GM12873 (cell line): ENCODE measurements around the gene IQCB1.

Experiments
- CTCF ChIP-seq: IDR thresholded peaks from 2 replicates; pipeline ENCODE4 v1.5.1; 2012; ENCODE audit warnings: low read depth, mild to moderate bottlenecking, moderate library complexity, low read length, control low read depth; ENCODE audit not compliant: insufficient read depth; ENCODE audit errors: missing control alignments

IQCB1 gene

GRCh38 chr3:121737644-121738043, 97.2 kb downstream of the IQCB1 start:
- no peak for TF ChIP-seq CTCF

GRCh38 chr3:121736112-121736511, 98.7 kb downstream of the IQCB1 start:
- TF ChIP-seq CTCF, result no peak

- no peak for TF ChIP-seq CTCF
These were observed 99.7 kb downstream of the IQCB1 start for GRCh38 chr3:121735047-121735696.

- no peak for TF ChIP-seq CTCF
These were observed 103.7 kb downstream of the IQCB1 start for GRCh38 chr3:121730940-121731687.

- TF ChIP-seq CTCF, result no peak
These were observed 110.7 kb downstream of the IQCB1 start for GRCh38 chr3:121724130-121724529.

- TF ChIP-seq CTCF, result no peak
These were observed 111.4 kb downstream of the IQCB1 start for GRCh38 chr3:121723485-121723884.

GRCh38 chr3:121722411-121722810, 112.4 kb downstream of the IQCB1 start:
- TF ChIP-seq CTCF, result no peak
